WTC11 (cell line): ENCODE measurements around the gene EXOSC5. TPM values are rescaled to one million over a fixed set of nuclear protein-coding genes. Genes with fewer than 3 reads are reported as not detected.

Experiments
- ATAC-seq: fragments of 200-7000 bp; cut with Tn5 transposase; 2 replicates; pipeline ENCODE4 v1.10.0; 2021; ENCODE audit warnings: mild to moderate bottlenecking, moderate library complexity
- CTCF ChIA-PET: fragments of 300-600 bp; sonication (Branson Sonifier 250); formaldehyde crosslinking; loops from one replicate; lab custom pipeline; 2021; ENCODE audit warnings: antibody characterized with exemption; lab: Charles Lee
- POLR2A ChIA-PET: fragments of 350-600 bp; sonication (Branson Sonifier 250); formaldehyde crosslinking; loops from one replicate; lab custom pipeline; 2021; ENCODE audit warnings: antibody characterized with exemption; lab: Charles Lee
- DNase-seq: peaks from one replicate; pipeline ENCODE4 v3.0.0; 2021; ENCODE audit warnings: low spot score
- H3K27ac Mint-ChIP-seq: 2 replicates; pipeline ENCODE4 v1.8.0; 2021; ENCODE audit warnings: mixed read lengths
- H3K27me3 Mint-ChIP-seq: 2 replicates; pipeline ENCODE4 v1.8.0; 2021; ENCODE audit warnings: low read depth, mild to moderate bottlenecking, moderate library complexity, mixed read lengths
- H3K36me3 Mint-ChIP-seq: 2 replicates; pipeline ENCODE4 v1.8.0; 2021; ENCODE audit warnings: mixed read lengths
- H3K4me1 Mint-ChIP-seq: 2 replicates; pipeline ENCODE4 v1.8.0; 2022; ENCODE audit warnings: mixed read lengths
- H3K4me3 Mint-ChIP-seq: 2 replicates; pipeline ENCODE4 v1.8.0; 2021; ENCODE audit warnings: mild to moderate bottlenecking, moderate library complexity, mixed read lengths
- H3K9me3 Mint-ChIP-seq: 2 replicates; pipeline ENCODE4 v1.8.0; 2021; ENCODE audit warnings: mixed read lengths
- CREM ChIP-seq: sonication (generic); formaldehyde crosslinking; IDR thresholded peaks from 2 replicates; pipeline ENCODE4 v1.8.1; 2022; ENCODE audit warnings: mild to moderate bottlenecking, missing genetic modification reagents, moderate library complexity
- ELF4 ChIP-seq: sonication (generic); formaldehyde crosslinking; IDR thresholded peaks from 2 replicates; pipeline ENCODE4 v1.8.1; 2022; ENCODE audit warnings: low read depth, mild to moderate bottlenecking, moderate library complexity, missing genetic modification reagents
- ETV6 ChIP-seq: sonication (generic); formaldehyde crosslinking; IDR thresholded peaks from 2 replicates; pipeline ENCODE4 v1.8.1; 2022; ENCODE audit warnings: mild to moderate bottlenecking, missing genetic modification reagents
- FOXJ3 ChIP-seq: sonication (generic); formaldehyde crosslinking; IDR thresholded peaks from 2 replicates; pipeline ENCODE4 v1.9.0; 2021; ENCODE audit warnings: missing genetic modification reagents, mild to moderate bottlenecking, borderline replicate concordance
- FOXK1 ChIP-seq: sonication (generic); formaldehyde crosslinking; IDR thresholded peaks from 2 replicates; pipeline ENCODE4 v1.8.0; 2022; ENCODE audit warnings: mild to moderate bottlenecking, moderate library complexity, missing genetic modification reagents
- GABPB1 ChIP-seq: sonication (generic); formaldehyde crosslinking; IDR thresholded peaks from 2 replicates; pipeline ENCODE4 v1.8.1; 2023; ENCODE audit warnings: mild to moderate bottlenecking, missing genetic modification reagents
- NFATC4 ChIP-seq: fragments of 250-450 bp; sonication (Bioruptor Pico); IDR thresholded peaks from 2 replicates; pipeline ENCODE4 v1.9.0; 2021; ENCODE audit warnings: mild to moderate bottlenecking
- TEAD1 ChIP-seq: sonication (generic); formaldehyde crosslinking; IDR thresholded peaks from 2 replicates; pipeline ENCODE4 v1.8.0; 2022; ENCODE audit warnings: mild to moderate bottlenecking, missing genetic modification reagents
- TEAD4 ChIP-seq: sonication (generic); formaldehyde crosslinking; IDR thresholded peaks from 2 replicates; pipeline ENCODE4 v1.8.0; 2022; ENCODE audit warnings: mild to moderate bottlenecking, missing genetic modification reagents
- ZNF263 ChIP-seq: sonication (generic); formaldehyde crosslinking; IDR thresholded peaks from 2 replicates; pipeline ENCODE4 v1.8.1; 2022; ENCODE audit warnings: low read depth, mild to moderate bottlenecking, moderate library complexity, missing genetic modification reagents
- ZNF416 ChIP-seq: fragments of 250-450 bp; sonication (Bioruptor Pico); IDR thresholded peaks from 2 replicates; pipeline ENCODE4 v1.9.0; 2021; ENCODE audit warnings: mild to moderate bottlenecking, inconsistent platforms
- total RNA-seq: library from RNA; stranded (reverse); gene quantifications from 3 replicates; pipeline ENCODE4 v1.2.3, GENCODE V29; 2021
- TF ChIP-seq, protein P1 (sequence below): sonication (generic); formaldehyde crosslinking; IDR thresholded peaks from 2 replicates; pipeline ENCODE4 v1.8.1; 2022; ENCODE audit warnings: low read depth, missing genetic modification reagents, borderline replicate concordance
- TF ChIP-seq, protein P2 (sequence below): sonication (generic); formaldehyde crosslinking; conservative IDR thresholded peaks from 2 replicates; pipeline ENCODE4 v1.8.1; 2022; ENCODE audit warnings: mild to moderate bottlenecking, missing genetic modification reagents
- TF ChIP-seq, protein P3 (sequence below): sonication (generic); formaldehyde crosslinking; IDR thresholded peaks from 2 replicates; pipeline ENCODE4 v1.8.0; 2023; ENCODE audit warnings: mild to moderate bottlenecking, missing genetic modification reagents
- TF ChIP-seq, protein P4 (sequence below): sonication (generic); formaldehyde crosslinking; IDR thresholded peaks from 2 replicates; pipeline ENCODE4 v1.8.1; 2022; ENCODE audit warnings: low read depth, mild to moderate bottlenecking, moderate library complexity, missing genetic modification reagents, borderline replicate concordance
- TF ChIP-seq, protein P5 (sequence below): fragments of 250-450 bp; sonication (Bioruptor Pico); IDR thresholded peaks from 2 replicates; pipeline ENCODE4 v2.1.2; 2022; ENCODE audit warnings: mild to moderate bottlenecking, moderate library complexity
- TF ChIP-seq, protein P6 (sequence below): sonication (generic); formaldehyde crosslinking; IDR thresholded peaks from 2 replicates; pipeline ENCODE4 v1.8.1; 2023; ENCODE audit warnings: mild to moderate bottlenecking, missing genetic modification reagents, moderate library complexity
- TF ChIP-seq, protein P7 (sequence below): sonication (generic); formaldehyde crosslinking; IDR thresholded peaks from 2 replicates; pipeline ENCODE4 v1.8.1; 2023; ENCODE audit warnings: mild to moderate bottlenecking, missing genetic modification reagents
- TF ChIP-seq, protein P8 (sequence below): sonication (generic); formaldehyde crosslinking; IDR thresholded peaks from 2 replicates; pipeline ENCODE4 v1.8.0; 2022; ENCODE audit warnings: mild to moderate bottlenecking, missing genetic modification reagents

Gene EXOSC5
- total RNA-seq, 1 experiment from 2014 or later, result 56.4 TPM

DNA sequence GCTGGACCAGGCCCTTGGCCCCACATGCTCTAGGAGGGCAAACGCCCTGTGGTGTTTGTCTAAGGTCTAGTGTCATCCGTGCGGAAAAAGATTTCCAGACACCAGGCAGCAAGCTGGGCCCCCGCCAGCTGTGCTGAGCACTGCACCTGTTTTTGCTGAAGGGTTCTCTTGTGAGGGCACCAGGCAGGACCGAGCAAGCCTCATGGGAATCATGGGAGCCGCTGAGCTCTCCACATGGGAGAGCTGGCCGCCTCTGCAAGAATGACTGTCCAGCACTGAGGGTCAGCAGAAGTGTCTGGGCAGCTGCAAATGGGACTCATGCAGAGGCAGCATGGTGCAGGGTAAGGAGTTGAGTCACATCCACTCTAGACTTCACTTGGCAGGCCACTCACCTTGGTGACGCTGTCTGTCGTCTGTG lies 18.0 kb upstream of the EXOSC5 start:
- Mint-ChIP-seq H3K4me3 (no peak overlapping the region), H3K9me3 (no peaks in the 10 kb centered on the region), H3K27ac (no peak overlapping the region), H3K36me3 (peaks cover 6% of the 10 kb centered on the region), H3K4me1 (no peaks in the 10 kb centered on the region), H3K27me3 (no peaks in the 10 kb centered on the region; the same call in 1 of the 2 replicates)
- ChIA-PET CTCF (no interaction called here), POLR2A (no interaction called here)
- ATAC-seq, result no peak
- DNase-seq, result no peak
- TF ChIP-seq ZNF263 (CRISPR knock-in tag) (no peak), ELF4 (CRISPR knock-in tag) (no peak), ETV6 (CRISPR knock-in tag) (no peak), NFATC4 (no peak)
- TF ChIP-seq, protein P1, sequence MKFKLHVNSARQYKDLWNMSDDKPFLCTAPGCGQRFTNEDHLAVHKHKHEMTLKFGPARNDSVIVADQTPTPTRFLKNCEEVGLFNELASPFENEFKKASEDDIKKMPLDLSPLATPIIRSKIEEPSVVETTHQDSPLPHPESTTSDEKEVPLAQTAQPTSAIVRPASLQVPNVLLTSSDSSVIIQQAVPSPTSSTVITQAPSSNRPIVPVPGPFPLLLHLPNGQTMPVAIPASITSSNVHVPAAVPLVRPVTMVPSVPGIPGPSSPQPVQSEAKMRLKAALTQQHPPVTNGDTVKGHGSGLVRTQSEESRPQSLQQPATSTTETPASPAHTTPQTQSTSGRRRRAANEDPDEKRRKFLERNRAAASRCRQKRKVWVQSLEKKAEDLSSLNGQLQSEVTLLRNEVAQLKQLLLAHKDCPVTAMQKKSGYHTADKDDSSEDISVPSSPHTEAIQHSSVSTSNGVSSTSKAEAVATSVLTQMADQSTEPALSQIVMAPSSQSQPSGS (CRISPR knock-in tag), result no peak

DNA sequence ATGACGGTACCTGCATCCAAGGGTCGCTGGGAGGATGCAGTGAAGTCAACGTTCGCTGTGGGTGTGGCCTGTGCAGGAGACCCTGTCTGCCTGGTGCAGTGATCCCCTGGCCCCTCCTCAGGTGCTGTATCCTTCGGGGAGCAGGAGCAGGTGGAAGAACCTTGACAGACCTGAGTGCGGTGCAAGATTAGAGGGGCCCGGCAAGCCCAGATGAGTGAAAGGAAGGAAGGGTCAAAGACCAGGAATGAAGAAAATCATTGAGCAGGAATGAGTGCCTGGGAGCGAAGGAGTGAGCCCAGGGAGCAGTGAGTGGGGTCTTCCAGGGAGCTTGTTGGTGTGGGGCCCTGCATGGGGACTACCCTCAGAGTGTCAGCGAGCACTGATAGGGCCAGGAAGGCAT lies 17.3 kb upstream of the EXOSC5 start:
- POLR2A ChIA-PET, result no interaction called here
- no peak for TF ChIP-seq TEAD1 (CRISPR knock-in tag)
- TF ChIP-seq, protein P2, sequence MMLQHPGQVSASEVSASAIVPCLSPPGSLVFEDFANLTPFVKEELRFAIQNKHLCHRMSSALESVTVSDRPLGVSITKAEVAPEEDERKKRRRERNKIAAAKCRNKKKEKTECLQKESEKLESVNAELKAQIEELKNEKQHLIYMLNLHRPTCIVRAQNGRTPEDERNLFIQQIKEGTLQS (CRISPR knock-in tag), result no peak
- TF ChIP-seq, protein P3, sequence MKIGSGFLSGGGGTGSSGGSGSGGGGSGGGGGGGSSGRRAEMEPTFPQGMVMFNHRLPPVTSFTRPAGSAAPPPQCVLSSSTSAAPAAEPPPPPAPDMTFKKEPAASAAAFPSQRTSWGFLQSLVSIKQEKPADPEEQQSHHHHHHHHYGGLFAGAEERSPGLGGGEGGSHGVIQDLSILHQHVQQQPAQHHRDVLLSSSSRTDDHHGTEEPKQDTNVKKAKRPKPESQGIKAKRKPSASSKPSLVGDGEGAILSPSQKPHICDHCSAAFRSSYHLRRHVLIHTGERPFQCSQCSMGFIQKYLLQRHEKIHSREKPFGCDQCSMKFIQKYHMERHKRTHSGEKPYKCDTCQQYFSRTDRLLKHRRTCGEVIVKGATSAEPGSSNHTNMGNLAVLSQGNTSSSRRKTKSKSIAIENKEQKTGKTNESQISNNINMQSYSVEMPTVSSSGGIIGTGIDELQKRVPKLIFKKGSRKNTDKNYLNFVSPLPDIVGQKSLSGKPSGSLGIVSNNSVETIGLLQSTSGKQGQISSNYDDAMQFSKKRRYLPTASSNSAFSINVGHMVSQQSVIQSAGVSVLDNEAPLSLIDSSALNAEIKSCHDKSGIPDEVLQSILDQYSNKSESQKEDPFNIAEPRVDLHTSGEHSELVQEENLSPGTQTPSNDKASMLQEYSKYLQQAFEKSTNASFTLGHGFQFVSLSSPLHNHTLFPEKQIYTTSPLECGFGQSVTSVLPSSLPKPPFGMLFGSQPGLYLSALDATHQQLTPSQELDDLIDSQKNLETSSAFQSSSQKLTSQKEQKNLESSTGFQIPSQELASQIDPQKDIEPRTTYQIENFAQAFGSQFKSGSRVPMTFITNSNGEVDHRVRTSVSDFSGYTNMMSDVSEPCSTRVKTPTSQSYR, result no peak
- TF ChIP-seq CREM (CRISPR knock-in tag), result no peak
- no peak for TF ChIP-seq ZNF416 (CRISPR knock-in tag)
- no peak for TF ChIP-seq FOXK1
- no peak for TF ChIP-seq GABPB1
- TF ChIP-seq, protein P4, sequence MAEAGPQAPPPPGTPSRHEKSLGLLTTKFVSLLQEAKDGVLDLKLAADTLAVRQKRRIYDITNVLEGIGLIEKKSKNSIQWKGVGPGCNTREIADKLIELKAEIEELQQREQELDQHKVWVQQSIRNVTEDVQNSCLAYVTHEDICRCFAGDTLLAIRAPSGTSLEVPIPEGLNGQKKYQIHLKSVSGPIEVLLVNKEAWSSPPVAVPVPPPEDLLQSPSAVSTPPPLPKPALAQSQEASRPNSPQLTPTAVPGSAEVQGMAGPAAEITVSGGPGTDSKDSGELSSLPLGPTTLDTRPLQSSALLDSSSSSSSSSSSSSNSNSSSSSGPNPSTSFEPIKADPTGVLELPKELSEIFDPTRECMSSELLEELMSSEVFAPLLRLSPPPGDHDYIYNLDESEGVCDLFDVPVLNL, result no peak
- TF ChIP-seq, protein P5, sequence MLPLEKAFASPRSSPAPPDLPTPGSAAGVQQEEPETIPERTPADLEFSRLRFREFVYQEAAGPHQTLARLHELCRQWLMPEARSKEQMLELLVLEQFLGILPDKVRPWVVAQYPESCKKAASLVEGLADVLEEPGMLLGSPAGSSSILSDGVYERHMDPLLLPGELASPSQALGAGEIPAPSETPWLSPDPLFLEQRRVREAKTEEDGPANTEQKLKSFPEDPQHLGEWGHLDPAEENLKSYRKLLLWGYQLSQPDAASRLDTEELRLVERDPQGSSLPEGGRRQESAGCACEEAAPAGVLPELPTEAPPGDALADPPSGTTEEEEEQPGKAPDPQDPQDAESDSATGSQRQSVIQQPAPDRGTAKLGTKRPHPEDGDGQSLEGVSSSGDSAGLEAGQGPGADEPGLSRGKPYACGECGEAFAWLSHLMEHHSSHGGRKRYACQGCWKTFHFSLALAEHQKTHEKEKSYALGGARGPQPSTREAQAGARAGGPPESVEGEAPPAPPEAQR, result no peak
- TF ChIP-seq, protein P6, sequence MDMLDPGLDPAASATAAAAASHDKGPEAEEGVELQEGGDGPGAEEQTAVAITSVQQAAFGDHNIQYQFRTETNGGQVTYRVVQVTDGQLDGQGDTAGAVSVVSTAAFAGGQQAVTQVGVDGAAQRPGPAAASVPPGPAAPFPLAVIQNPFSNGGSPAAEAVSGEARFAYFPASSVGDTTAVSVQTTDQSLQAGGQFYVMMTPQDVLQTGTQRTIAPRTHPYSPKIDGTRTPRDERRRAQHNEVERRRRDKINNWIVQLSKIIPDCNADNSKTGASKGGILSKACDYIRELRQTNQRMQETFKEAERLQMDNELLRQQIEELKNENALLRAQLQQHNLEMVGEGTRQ, result no peak
- no peak for TF ChIP-seq TEAD4 (CRISPR knock-in tag)
- TF ChIP-seq, protein P7, sequence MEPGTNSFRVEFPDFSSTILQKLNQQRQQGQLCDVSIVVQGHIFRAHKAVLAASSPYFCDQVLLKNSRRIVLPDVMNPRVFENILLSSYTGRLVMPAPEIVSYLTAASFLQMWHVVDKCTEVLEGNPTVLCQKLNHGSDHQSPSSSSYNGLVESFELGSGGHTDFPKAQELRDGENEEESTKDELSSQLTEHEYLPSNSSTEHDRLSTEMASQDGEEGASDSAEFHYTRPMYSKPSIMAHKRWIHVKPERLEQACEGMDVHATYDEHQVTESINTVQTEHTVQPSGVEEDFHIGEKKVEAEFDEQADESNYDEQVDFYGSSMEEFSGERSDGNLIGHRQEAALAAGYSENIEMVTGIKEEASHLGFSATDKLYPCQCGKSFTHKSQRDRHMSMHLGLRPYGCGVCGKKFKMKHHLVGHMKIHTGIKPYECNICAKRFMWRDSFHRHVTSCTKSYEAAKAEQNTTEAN (CRISPR knock-in tag), result no peak
- no peak for TF ChIP-seq FOXJ3
- TF ChIP-seq, protein P8, sequence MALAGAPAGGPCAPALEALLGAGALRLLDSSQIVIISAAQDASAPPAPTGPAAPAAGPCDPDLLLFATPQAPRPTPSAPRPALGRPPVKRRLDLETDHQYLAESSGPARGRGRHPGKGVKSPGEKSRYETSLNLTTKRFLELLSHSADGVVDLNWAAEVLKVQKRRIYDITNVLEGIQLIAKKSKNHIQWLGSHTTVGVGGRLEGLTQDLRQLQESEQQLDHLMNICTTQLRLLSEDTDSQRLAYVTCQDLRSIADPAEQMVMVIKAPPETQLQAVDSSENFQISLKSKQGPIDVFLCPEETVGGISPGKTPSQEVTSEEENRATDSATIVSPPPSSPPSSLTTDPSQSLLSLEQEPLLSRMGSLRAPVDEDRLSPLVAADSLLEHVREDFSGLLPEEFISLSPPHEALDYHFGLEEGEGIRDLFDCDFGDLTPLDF (CRISPR knock-in tag), result no peak
- no peak for DNase-seq
- Mint-ChIP-seq H3K4me1 (no peaks in the 10 kb centered on the region), H3K27ac (no peak overlapping the region), H3K27me3 (no peaks in the 10 kb centered on the region; the same call in 1 of the 2 replicates), H3K4me3 (no peak overlapping the region), H3K9me3 (no peaks in the 10 kb centered on the region), H3K36me3 (peaks cover 6% of the 10 kb centered on the region)
- no peak for ATAC-seq
- CTCF ChIA-PET, result no interaction called here
